WTC11 (cell line): Measurements from ENCODE around the gene PTPRK.

Experiments
- ATF1 ChIP-seq: sonication (generic); formaldehyde crosslinking; IDR thresholded peaks from 2 replicates; pipeline ENCODE4 v1.8.1; 2023; ENCODE audit warnings: mild to moderate bottlenecking, moderate library complexity, missing genetic modification reagents
- ATF2 ChIP-seq: sonication (generic); formaldehyde crosslinking; IDR thresholded peaks from 2 replicates; pipeline ENCODE4 v1.8.1; 2022; ENCODE audit warnings: low read depth, missing genetic modification reagents, borderline replicate concordance
- USF2 ChIP-seq: sonication (generic); formaldehyde crosslinking; IDR thresholded peaks from 2 replicates; pipeline ENCODE4 v1.8.1; 2023; ENCODE audit warnings: mild to moderate bottlenecking, missing genetic modification reagents, moderate library complexity
- TF ChIP-seq, protein P1 (sequence below): fragments of 200-600 bp; IDR thresholded peaks from 2 replicates; pipeline ENCODE4 v1.8.0; 2022; ENCODE audit warnings: antibody characterized with exemption

DNA sequence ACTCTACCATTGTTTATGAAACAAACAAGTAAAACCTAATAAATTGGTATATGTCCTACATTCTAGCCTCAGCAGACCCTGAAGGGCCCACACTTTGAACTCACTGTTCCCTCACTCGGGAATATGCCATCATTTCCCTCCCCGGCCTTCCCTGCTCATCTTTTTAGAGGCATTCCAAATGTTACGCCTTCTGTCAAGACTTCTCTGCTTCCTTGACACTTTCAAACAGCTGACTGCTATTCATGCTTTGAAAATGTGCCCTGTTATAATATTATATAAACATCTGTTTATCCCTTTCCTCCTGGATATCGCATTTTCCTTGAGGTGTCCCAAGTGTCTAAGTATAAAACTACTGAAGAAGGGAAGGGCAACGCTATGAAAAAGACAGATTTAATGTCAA, 370.0 kb downstream of the PTPRK start:
- TF ChIP-seq, protein P1, sequence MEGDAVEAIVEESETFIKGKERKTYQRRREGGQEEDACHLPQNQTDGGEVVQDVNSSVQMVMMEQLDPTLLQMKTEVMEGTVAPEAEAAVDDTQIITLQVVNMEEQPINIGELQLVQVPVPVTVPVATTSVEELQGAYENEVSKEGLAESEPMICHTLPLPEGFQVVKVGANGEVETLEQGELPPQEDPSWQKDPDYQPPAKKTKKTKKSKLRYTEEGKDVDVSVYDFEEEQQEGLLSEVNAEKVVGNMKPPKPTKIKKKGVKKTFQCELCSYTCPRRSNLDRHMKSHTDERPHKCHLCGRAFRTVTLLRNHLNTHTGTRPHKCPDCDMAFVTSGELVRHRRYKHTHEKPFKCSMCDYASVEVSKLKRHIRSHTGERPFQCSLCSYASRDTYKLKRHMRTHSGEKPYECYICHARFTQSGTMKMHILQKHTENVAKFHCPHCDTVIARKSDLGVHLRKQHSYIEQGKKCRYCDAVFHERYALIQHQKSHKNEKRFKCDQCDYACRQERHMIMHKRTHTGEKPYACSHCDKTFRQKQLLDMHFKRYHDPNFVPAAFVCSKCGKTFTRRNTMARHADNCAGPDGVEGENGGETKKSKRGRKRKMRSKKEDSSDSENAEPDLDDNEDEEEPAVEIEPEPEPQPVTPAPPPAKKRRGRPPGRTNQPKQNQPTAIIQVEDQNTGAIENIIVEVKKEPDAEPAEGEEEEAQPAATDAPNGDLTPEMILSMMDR: no peak
- TF ChIP-seq ATF2 (CRISPR knock-in tag) (no peak), USF2 (CRISPR knock-in tag) (no peak), ATF1 (CRISPR knock-in tag) (no peak)
